Stomach (tissue), 9 donors: ENCODE data around the gene PRKCA. TPM values are rescaled to one million over a fixed set of nuclear protein-coding genes. Genes with fewer than 3 reads are reported as not detected.

Experiments used
- DNase-seq, 2 donors: peaks; one replicate each; pipeline versions ENCODE4 v3.0.0 to v3.0.0-alpha.2; 2013 to 2019
- H3K27ac ChIP-seq, 5 donors: fragments of 200-600 bp in 4 of 5; sonication (generic) in 4 of 5; one replicate each; pipeline ENCODE4 v1.5.1; 2013 to 2019; ENCODE audit warnings: mild to moderate bottlenecking in 1 of 5, moderate library complexity in 1 of 5
- H3K27me3 ChIP-seq, 3 donors: fragments of 200-600 bp; sonication (generic); one replicate each; pipeline ENCODE4 v1.5.1; 2017 to 2019; ENCODE audit warnings: mixed run types in 1 of 3
- H3K36me3 ChIP-seq, 4 donors: fragments of 200-600 bp; sonication (generic); 1 replicate in 3 of 4; 2 replicates in 1 of 4; pipeline ENCODE4 v1.5.1; 2016 to 2019
- H3K4me1 ChIP-seq, 4 donors: fragments of 200-600 bp; sonication (generic); one replicate each; pipeline ENCODE4 v1.5.1; 2016 to 2019
- H3K4me3 ChIP-seq, 4 donors: fragments of 200-600 bp; sonication (generic) in 3 of 4; one replicate each; pipeline ENCODE4 v1.5.1; 2016 to 2019; ENCODE audit warnings: mild to moderate bottlenecking in 1 of 4
- H3K9me3 ChIP-seq, 4 donors: fragments of 200-600 bp; sonication (generic); one replicate each; pipeline ENCODE4 v1.5.1; 2016 to 2019
- CTCF ChIP-seq, 7 experiments: fragments of 450-650 bp in 4 of 7; fragments of 200-600 bp in 3 of 7; sonication (generic) in 3 of 7; IDR thresholded peaks; one replicate each; pipeline ENCODE4 v1.5.1; 2016 to 2019; ENCODE audit warnings: antibody characterized with exemption in 7 of 7, control low read depth in 2 of 7, mild to moderate bottlenecking in 1 of 7
- EP300 ChIP-seq: sonication (generic); formaldehyde crosslinking; IDR thresholded peaks from one replicate; pipeline ENCODE4 v1.6.1; 2017; ENCODE audit warnings: antibody characterized with exemption
- POLR2A ChIP-seq, 4 donors: fragments of 450-650 bp; IDR thresholded peaks; one replicate each; pipeline ENCODE4 v1.6.1; 2016; ENCODE audit warnings: antibody characterized with exemption in 4 of 4, control low read depth in 2 of 4, mild to moderate bottlenecking in 1 of 4, moderate library complexity in 1 of 4
- POLR2AphosphoS5 ChIP-seq, 3 donors: sonication (generic); formaldehyde crosslinking; IDR thresholded peaks; one replicate each; pipeline ENCODE4 v1.6.1; 2016; ENCODE audit warnings: antibody characterized with exemption in 3 of 3
- WGBS, 5 donors: extraction: QIAGEN DNeasy Blood & Tissue Kit in 3 of 5; methylation state at CpG; one replicate each; pipeline versions ENCODE4 v1.1.5 to v1.1.7; 2013 to 2018; 5-methylcytosine and 5-hydroxymethylcytosine counted together
- intact Hi-C: fragments of 100-400 bp; cut with DNase I; formaldehyde crosslinking; loops from one replicate; pipeline ENCODE4 v1.15.1; 2023; ENCODE audit warnings: low total_unique reads
- polyA plus RNA-seq, 3 donors: library from polyadenylated mRNA; stranded (reverse); fragments of 200-250 nt; gene quantifications; one replicate each; pipeline ENCODE4 v1.2.3, GENCODE V29; 2013
- total RNA-seq, 5 donors: library from RNA; depleted of rRNA; stranded (reverse); fragments of >200 nt; gene quantifications; one replicate each; pipeline versions ENCODE4 v1.1.0 to v1.2.3, GENCODE V29; 2014 to 2016
- donor health status: healthy with polysubstance abuse.
- donor health status: Bipolar disorder and iron deficiency.
- donor health status: healthy.

Gene PRKCA
- total and polyA plus RNA-seq, 8 donors = 2.1 to 41.1 (median 12.2) TPM

- no peaks in the 10 kb centered on the region for H3K27me3 ChIP-seq
- 61 to 72% (median 71%) methylated on average over 4 of the region's 4 CpGs for WGBS, 5 donors
- no peak overlapping the region for H3K4me3 ChIP-seq
- TF ChIP-seq CTCF (IDR thresholded peaks at IDR 0.05) (no peak), EP300 (no peak), POLR2AphosphoS5 (IDR thresholded peaks at IDR 0.05) (no peak), POLR2A (IDR thresholded peaks at IDR 0.05) (no peak)
- DNase-seq = no peak
- H3K9me3 ChIP-seq = no peaks in the 10 kb centered on the region
- peaks cover 0 to 18% (median 4%) of the 10 kb centered on the region in 4 donors for H3K4me1 ChIP-seq
- intact Hi-C loops = no loop called here
- H3K27ac ChIP-seq = no peak overlapping the region
- H3K36me3 ChIP-seq = peaks cover 0 to 5% (median 0%) of the 10 kb centered on the region in 4 donors
Measured at GRCh38 chr17:66493283-66494019, 191.0 kb downstream of the PRKCA start.

- TF ChIP-seq POLR2A (IDR thresholded peaks at IDR 0.05) (no peak), EP300 (no peak), CTCF (IDR thresholded peaks at IDR 0.05) (no peak), POLR2AphosphoS5 (IDR thresholded peaks at IDR 0.05) (no peak)
- Histone ChIP-seq H3K27ac (no peak overlapping the region), H3K4me1 (peaks cover 0 to 18% (median 4%) of the 10 kb centered on the region in 4 donors), H3K27me3 (no peaks in the 10 kb centered on the region), H3K36me3 (peaks cover 0 to 5% (median 0%) of the 10 kb centered on the region in 4 donors), H3K9me3 (no peaks in the 10 kb centered on the region), H3K4me3 (no peak overlapping the region)
- WGBS, 5 donors = 84 to 91% (median 88%) methylated on average over 5 of the region's 5 CpGs
- no peak for DNase-seq
- intact Hi-C loops = no loop called here
Measured at GRCh38 chr17:66494023-66494803, 191.8 kb downstream of the PRKCA start.

GRCh38 chr17:66495035-66495434 lies 192.6 kb downstream of the PRKCA start:
- Histone ChIP-seq H3K9me3 (no peaks in the 10 kb centered on the region), H3K4me3 (no peak overlapping the region), H3K36me3 (peaks cover 0 to 5% (median 0%) of the 10 kb centered on the region in 4 donors), H3K4me1 (peaks cover 0 to 18% (median 4%) of the 10 kb centered on the region in 4 donors), H3K27me3 (no peaks in the 10 kb centered on the region), H3K27ac (no peak overlapping the region)
- 73 to 91% (median 78%) methylated on average over 2 of the region's 2 CpGs for WGBS, 5 donors
- TF ChIP-seq EP300 (no peak), CTCF (IDR thresholded peaks at IDR 0.05) (no peak), POLR2A (IDR thresholded peaks at IDR 0.05) (no peak), POLR2AphosphoS5 (IDR thresholded peaks at IDR 0.05) (no peak)
- no peak for DNase-seq
- intact Hi-C loops = no loop called here

GRCh38 chr17:66496306-66496705 lies 193.9 kb downstream of the PRKCA start:
- TF ChIP-seq POLR2AphosphoS5 (IDR thresholded peaks at IDR 0.05) = no peak
- TF ChIP-seq EP300 = no peak
- no peak for TF ChIP-seq POLR2A (IDR thresholded peaks at IDR 0.05)
- TF ChIP-seq CTCF (IDR thresholded peaks at IDR 0.05) = no peak
- Histone ChIP-seq H3K4me1 (peaks cover 0 to 18% (median 4%) of the 10 kb centered on the region in 4 donors), H3K4me3 (no peak overlapping the region), H3K27me3 (no peaks in the 10 kb centered on the region), H3K27ac (no peak overlapping the region), H3K36me3 (peaks cover 0 to 5% (median 0%) of the 10 kb centered on the region in 4 donors), H3K9me3 (no peaks in the 10 kb centered on the region)
- 86 to 94% (median 88%) methylated on average over 5 of the region's 5 CpGs for WGBS, 5 donors
- intact Hi-C loops = no loop called here
- no peak for DNase-seq
